WTC11 (cell line): ENCODE data around the gene ENTR1. TPM values are rescaled to one million over a fixed set of nuclear protein-coding genes. Genes with fewer than 3 reads are reported as not detected.

Experiments
- ATAC-seq: fragments of 200-7000 bp; cut with Tn5 transposase; 2 replicates; pipeline ENCODE4 v1.10.0; 2021; ENCODE audit warnings: mild to moderate bottlenecking, moderate library complexity
- CTCF ChIA-PET: fragments of 300-600 bp; sonication (Branson Sonifier 250); formaldehyde crosslinking; loops from one replicate; lab custom pipeline; 2021; ENCODE audit warnings: antibody characterized with exemption; lab: Charles Lee
- POLR2A ChIA-PET: fragments of 350-600 bp; sonication (Branson Sonifier 250); formaldehyde crosslinking; loops from one replicate; lab custom pipeline; 2021; ENCODE audit warnings: antibody characterized with exemption; lab: Charles Lee
- DNase-seq: peaks from one replicate; pipeline ENCODE4 v3.0.0; 2021; ENCODE audit warnings: low spot score
- H3K27ac Mint-ChIP-seq: 2 replicates; pipeline ENCODE4 v1.8.0; 2021; ENCODE audit warnings: mixed read lengths
- H3K27me3 Mint-ChIP-seq: 2 replicates; pipeline ENCODE4 v1.8.0; 2021; ENCODE audit warnings: low read depth, mild to moderate bottlenecking, moderate library complexity, mixed read lengths
- H3K36me3 Mint-ChIP-seq: 2 replicates; pipeline ENCODE4 v1.8.0; 2021; ENCODE audit warnings: mixed read lengths
- H3K4me1 Mint-ChIP-seq: 2 replicates; pipeline ENCODE4 v1.8.0; 2022; ENCODE audit warnings: mixed read lengths
- H3K4me3 Mint-ChIP-seq: 2 replicates; pipeline ENCODE4 v1.8.0; 2021; ENCODE audit warnings: mild to moderate bottlenecking, moderate library complexity, mixed read lengths
- H3K9me3 Mint-ChIP-seq: 2 replicates; pipeline ENCODE4 v1.8.0; 2021; ENCODE audit warnings: mixed read lengths
- CBFB ChIP-seq: sonication (generic); formaldehyde crosslinking; IDR thresholded peaks from 2 replicates; pipeline ENCODE4 v1.8.1; 2022; ENCODE audit warnings: mild to moderate bottlenecking, low read depth, missing genetic modification reagents
- EMX1 ChIP-seq: fragments of 250-450 bp; sonication (Bioruptor Pico); IDR thresholded peaks from 2 replicates; pipeline ENCODE4 v1.8.0; 2021; ENCODE audit warnings: mild to moderate bottlenecking
- ESRRA ChIP-seq: sonication (generic); formaldehyde crosslinking; IDR thresholded peaks from 2 replicates; pipeline ENCODE4 v1.8.1; 2022; ENCODE audit warnings: mild to moderate bottlenecking, missing genetic modification reagents, borderline replicate concordance
- ETV6 ChIP-seq: sonication (generic); formaldehyde crosslinking; IDR thresholded peaks from 2 replicates; pipeline ENCODE4 v1.8.1; 2022; ENCODE audit warnings: mild to moderate bottlenecking, missing genetic modification reagents
- FOXK1 ChIP-seq: sonication (generic); formaldehyde crosslinking; IDR thresholded peaks from 2 replicates; pipeline ENCODE4 v1.8.0; 2022; ENCODE audit warnings: mild to moderate bottlenecking, moderate library complexity, missing genetic modification reagents
- HMGA2 ChIP-seq: fragments of 250-450 bp; sonication (Bioruptor Pico); IDR thresholded peaks from 2 replicates; pipeline ENCODE4 v1.4.0; 2021; ENCODE audit warnings: mild to moderate bottlenecking, moderate library complexity
- IRF1 ChIP-seq: sonication (generic); formaldehyde crosslinking; IDR thresholded peaks from 2 replicates; pipeline ENCODE4 v1.8.0; 2023; ENCODE audit warnings: missing genetic modification reagents
- JUN ChIP-seq: sonication (generic); formaldehyde crosslinking; IDR thresholded peaks from 2 replicates; pipeline ENCODE4 v1.8.0; 2023; ENCODE audit warnings: mild to moderate bottlenecking, missing genetic modification reagents
- MXD4 ChIP-seq: fragments of 250-450 bp; sonication (Bioruptor Pico); IDR thresholded peaks from 2 replicates; pipeline ENCODE4 v1.8.0; 2021; ENCODE audit warnings: mild to moderate bottlenecking, moderate library complexity, borderline replicate concordance
- NFE2L1 ChIP-seq: sonication (generic); formaldehyde crosslinking; IDR thresholded peaks from 2 replicates; pipeline ENCODE4 v1.8.1; 2023; ENCODE audit warnings: missing genetic modification reagents
- NR1H2 ChIP-seq: sonication (generic); formaldehyde crosslinking; IDR thresholded peaks from 2 replicates; pipeline ENCODE4 v1.9.0; 2021; ENCODE audit warnings: mild to moderate bottlenecking, moderate library complexity, missing genetic modification reagents
- PREB ChIP-seq: sonication (generic); formaldehyde crosslinking; IDR thresholded peaks from 2 replicates; pipeline ENCODE4 v1.8.1; 2022; ENCODE audit warnings: mild to moderate bottlenecking, missing genetic modification reagents, moderate library complexity, borderline replicate concordance
- SP1 ChIP-seq: sonication (generic); formaldehyde crosslinking; conservative IDR thresholded peaks from 2 replicates; pipeline ENCODE4 v1.8.1; 2022; ENCODE audit warnings: missing genetic modification reagents
- STAT6 ChIP-seq: sonication (generic); formaldehyde crosslinking; conservative IDR thresholded peaks from 2 replicates; pipeline ENCODE4 v1.8.1; 2023; ENCODE audit warnings: mild to moderate bottlenecking, low read depth, missing genetic modification reagents, moderate library complexity
- ZNF138 ChIP-seq: sonication (generic); formaldehyde crosslinking; conservative IDR thresholded peaks from 2 replicates; pipeline ENCODE4 v1.8.1; 2022; ENCODE audit warnings: mild to moderate bottlenecking, moderate library complexity, missing genetic modification reagents
- ZNF219 ChIP-seq: sonication (generic); formaldehyde crosslinking; IDR thresholded peaks from 2 replicates; pipeline ENCODE4 v1.8.0; 2023; ENCODE audit warnings: missing genetic modification reagents, mild to moderate bottlenecking, borderline replicate concordance
- ZNF317 ChIP-seq: sonication (generic); formaldehyde crosslinking; IDR thresholded peaks from 2 replicates; pipeline ENCODE4 v1.8.1; 2023; ENCODE audit warnings: low read depth, mild to moderate bottlenecking, moderate library complexity, missing genetic modification reagents, borderline replicate concordance
- total RNA-seq: library from RNA; stranded (reverse); gene quantifications from 3 replicates; pipeline ENCODE4 v1.2.3, GENCODE V29; 2021
- TF ChIP-seq, protein P1 (sequence below): sonication (generic); formaldehyde crosslinking; IDR thresholded peaks from 2 replicates; pipeline ENCODE4 v1.8.0; 2022; ENCODE audit warnings: mild to moderate bottlenecking, missing genetic modification reagents
- TF ChIP-seq, protein P2 (sequence below): sonication (generic); formaldehyde crosslinking; IDR thresholded peaks from 2 replicates; pipeline ENCODE4 v1.8.1; 2023; ENCODE audit warnings: mild to moderate bottlenecking, missing genetic modification reagents
- TF ChIP-seq, protein P3 (sequence below): sonication (generic); formaldehyde crosslinking; IDR thresholded peaks from 2 replicates; pipeline ENCODE4 v1.8.1; 2023; ENCODE audit warnings: mild to moderate bottlenecking, moderate library complexity, missing genetic modification reagents
- TF ChIP-seq, protein P4 (sequence below): fragments of 250-450 bp; sonication (Bioruptor Pico); conservative IDR thresholded peaks from 2 replicates; pipeline ENCODE4 v1.9.0; 2021; ENCODE audit warnings: mild to moderate bottlenecking

The ENTR1 gene
- total RNA-seq, 1 experiment from 2014 or later, result 140 TPM

DNA sequence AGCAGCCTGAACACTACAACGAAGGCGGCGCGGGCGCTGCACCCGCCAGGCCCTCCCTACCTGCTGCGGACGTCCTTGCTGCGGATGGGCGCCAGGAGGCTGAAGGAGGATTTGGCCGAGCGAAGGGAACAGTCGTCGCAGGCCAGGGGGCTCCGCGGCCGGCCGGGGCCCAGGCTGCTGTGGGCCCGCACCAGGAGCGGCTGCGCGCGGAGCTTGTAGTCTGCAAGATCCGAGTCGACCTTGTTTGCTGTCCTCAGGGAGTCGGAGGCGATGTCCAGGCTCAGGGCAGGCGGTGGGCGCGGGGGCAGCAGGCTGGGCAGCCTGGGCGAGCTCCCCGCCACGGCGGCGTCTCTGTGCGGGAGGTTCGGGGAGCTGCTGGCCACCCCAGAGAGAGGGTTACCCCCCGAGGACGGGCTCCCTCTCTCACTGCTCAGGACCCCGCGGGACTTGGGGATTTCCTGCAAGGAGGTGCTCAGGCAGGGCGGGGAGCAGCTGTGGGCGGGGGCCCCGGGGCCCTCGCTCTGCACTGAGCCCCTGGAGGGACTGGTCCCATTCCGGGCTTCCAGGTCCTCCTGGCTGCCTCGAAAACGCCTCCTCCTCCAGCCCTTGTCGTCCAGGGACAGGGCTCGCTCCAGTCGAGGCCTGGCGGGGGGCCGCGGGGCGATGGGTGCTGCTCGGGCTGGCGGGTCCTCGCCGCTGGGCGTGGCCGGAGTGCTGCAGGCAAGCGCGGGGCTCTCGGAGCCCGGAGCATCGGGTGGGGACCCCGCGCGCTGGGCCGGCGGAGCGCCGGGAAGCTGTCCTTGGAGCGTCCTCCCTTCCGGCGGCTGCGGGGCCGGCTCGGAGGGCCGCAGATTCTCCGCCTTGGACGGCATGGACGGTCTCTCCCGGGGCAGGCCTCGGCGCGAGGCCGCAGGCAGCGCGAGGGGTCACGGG is 28.4 kb upstream of the ENTR1 start (continued):
- TF ChIP-seq, protein P1, sequence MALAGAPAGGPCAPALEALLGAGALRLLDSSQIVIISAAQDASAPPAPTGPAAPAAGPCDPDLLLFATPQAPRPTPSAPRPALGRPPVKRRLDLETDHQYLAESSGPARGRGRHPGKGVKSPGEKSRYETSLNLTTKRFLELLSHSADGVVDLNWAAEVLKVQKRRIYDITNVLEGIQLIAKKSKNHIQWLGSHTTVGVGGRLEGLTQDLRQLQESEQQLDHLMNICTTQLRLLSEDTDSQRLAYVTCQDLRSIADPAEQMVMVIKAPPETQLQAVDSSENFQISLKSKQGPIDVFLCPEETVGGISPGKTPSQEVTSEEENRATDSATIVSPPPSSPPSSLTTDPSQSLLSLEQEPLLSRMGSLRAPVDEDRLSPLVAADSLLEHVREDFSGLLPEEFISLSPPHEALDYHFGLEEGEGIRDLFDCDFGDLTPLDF (CRISPR knock-in tag), result no peak
- TF ChIP-seq, protein P2, sequence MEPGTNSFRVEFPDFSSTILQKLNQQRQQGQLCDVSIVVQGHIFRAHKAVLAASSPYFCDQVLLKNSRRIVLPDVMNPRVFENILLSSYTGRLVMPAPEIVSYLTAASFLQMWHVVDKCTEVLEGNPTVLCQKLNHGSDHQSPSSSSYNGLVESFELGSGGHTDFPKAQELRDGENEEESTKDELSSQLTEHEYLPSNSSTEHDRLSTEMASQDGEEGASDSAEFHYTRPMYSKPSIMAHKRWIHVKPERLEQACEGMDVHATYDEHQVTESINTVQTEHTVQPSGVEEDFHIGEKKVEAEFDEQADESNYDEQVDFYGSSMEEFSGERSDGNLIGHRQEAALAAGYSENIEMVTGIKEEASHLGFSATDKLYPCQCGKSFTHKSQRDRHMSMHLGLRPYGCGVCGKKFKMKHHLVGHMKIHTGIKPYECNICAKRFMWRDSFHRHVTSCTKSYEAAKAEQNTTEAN (CRISPR knock-in tag), result no peak
- no peak for TF ChIP-seq NFE2L1 (CRISPR knock-in tag)
- TF ChIP-seq, all 79 proteins: peak for 3

DNA sequence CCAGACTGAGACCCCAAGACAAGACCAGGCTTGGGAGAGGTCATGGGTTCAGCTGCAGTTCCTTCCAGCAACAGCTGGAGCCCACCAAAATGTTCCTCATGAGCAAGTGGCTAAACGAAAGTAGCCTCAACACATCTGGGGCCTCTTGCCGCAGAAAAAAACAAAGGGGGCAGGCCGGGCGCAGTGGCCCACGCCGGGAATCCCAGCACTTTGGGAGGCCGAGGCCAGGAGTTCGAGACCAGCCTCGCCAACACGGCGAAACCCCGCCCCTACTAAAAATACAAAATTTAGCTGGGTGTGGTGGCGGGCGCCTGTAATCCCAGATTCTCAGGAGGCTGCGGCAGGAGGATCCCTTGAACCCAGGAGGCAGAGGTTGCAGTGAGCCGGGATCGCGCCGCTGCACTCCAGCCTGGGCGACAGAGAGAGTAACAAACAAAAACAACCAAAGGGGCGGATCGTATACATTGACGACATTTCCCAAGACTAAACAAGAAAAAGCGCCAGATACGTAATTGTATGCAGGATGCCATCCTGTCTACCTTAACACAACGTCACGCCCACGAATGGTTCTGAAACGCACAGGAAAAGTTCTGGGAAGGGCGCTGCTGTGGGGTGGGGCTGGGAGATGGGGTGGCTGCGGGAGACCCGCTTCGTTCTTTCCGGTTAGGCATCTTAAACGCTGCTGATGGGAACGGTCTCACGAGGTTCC is 27.6 kb upstream of the ENTR1 start:
- POLR2A ChIA-PET, result interaction anchor here (0.7 kb wide), 1 partner anchor 75 kb away, joined by 3 read pairs; no protein-coding TSS in a partner anchor
- DNase-seq, result no peak
- Mint-ChIP-seq H3K9me3 (no peaks in the 10 kb centered on the region), H3K4me1 (peaks cover 15% of the 10 kb centered on the region), H3K27me3 (no peaks in the 10 kb centered on the region), H3K4me3 (peak overlapping the region; percentile 80), H3K36me3 (peaks cover 13% of the 10 kb centered on the region), H3K27ac (no peak overlapping the region)
- no peak for ATAC-seq
- no peak for TF ChIP-seq SP1 (CRISPR knock-in tag)
- TF ChIP-seq, protein P3, sequence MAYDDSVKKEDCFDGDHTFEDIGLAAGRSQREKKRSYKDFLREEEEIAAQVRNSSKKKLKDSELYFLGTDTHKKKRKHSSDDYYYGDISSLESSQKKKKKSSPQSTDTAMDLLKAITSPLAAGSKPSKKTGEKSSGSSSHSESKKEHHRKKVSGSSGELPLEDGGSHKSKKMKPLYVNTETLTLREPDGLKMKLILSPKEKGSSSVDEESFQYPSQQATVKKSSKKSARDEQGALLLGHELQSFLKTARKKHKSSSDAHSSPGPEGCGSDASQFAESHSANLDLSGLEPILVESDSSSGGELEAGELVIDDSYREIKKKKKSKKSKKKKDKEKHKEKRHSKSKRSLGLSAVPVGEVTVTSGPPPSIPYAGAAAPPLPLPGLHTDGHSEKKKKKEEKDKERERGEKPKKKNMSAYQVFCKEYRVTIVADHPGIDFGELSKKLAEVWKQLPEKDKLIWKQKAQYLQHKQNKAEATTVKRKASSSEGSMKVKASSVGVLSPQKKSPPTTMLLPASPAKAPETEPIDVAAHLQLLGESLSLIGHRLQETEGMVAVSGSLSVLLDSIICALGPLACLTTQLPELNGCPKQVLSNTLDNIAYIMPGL (CRISPR knock-in tag), result no peak
- TF ChIP-seq IRF1 (CRISPR knock-in tag), result no peak
- TF ChIP-seq STAT6, result no peak
- TF ChIP-seq CBFB (CRISPR knock-in tag), result no peak
- no peak for TF ChIP-seq ZNF219
- TF ChIP-seq ESRRA, result no peak
- TF ChIP-seq MXD4 (CRISPR knock-in tag), result no peak
- no peak for TF ChIP-seq JUN
- CTCF ChIA-PET, result interaction anchor here (0.8 to 1.2 kb wide), 6 partner anchors 8 to 234 kb away, joined by 3 read pairs; no protein-coding TSS in a partner anchor

DNA sequence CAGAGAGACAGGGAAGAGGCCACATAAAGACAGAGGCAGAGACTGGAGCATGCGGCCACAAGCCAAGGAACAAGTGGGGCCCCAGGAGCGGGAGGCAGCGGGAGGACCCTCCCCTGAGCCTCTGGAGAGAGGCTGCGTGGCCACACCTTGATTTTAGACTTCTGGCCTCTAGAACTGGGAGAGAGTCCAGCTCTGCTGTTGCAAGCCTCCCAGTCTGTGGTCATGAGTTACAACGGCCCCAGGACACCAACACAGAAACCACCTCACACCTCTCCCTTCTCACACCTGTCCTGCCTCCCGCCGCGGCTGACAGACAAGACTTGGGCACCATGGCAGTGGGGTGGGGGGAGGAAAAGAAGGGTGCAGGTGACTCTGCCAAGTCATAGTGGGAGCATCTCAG is 27.0 kb upstream of the ENTR1 start:
- peaks cover 7% of the 10 kb centered on the region for H3K36me3 Mint-ChIP-seq
- no peaks in the 10 kb centered on the region for H3K9me3 Mint-ChIP-seq
- H3K4me1 Mint-ChIP-seq, result peaks cover 15% of the 10 kb centered on the region
- ATAC-seq (no peak), DNase-seq (no peak)
- H3K4me3 Mint-ChIP-seq, result peak overlapping the region; percentile 80
- peak overlapping the region; percentile 30; the same call in 1 of the 2 replicates for H3K27ac Mint-ChIP-seq
- H3K27me3 Mint-ChIP-seq, result no peaks in the 10 kb centered on the region
- ChIA-PET CTCF (no interaction called here), POLR2A (no interaction called here)
- no peak for TF ChIP-seq HMGA2 (CRISPR knock-in tag)
- TF ChIP-seq NR1H2, result no peak
- TF ChIP-seq, protein P4, sequence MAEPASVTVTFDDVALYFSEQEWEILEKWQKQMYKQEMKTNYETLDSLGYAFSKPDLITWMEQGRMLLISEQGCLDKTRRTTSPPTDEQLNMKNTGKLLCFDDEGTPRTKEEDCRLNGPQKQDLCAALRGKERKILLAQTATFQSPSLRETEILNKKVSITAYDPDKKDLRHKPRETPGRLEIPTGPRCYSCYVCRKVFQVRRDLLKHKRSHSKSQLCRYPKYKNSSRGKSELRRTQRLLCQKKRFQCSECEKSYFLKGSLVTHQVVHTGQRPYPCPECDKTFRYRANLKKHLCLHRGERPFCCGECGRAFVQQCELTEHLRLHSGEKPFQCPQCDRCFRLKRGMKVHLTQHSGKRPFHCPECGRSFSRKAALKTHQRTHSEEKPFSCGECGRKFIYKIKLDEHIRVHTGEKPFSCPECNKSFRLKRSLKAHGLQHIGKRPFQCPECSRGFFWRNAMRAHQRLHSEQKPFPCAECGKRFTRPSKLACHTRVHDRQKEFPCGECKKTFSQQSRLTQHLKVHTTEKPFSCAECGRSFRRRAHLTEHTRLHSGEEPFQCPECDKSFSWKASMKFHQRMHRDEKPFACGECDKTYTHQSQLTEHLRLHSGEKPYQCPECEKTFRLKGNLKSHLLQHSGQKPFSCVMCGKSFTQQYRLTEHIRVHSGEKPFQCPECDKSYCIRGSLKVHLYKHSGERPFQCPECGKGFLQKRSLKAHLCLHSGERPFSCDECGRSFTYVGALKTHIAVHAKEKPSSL (CRISPR knock-in tag), result no peak
- TF ChIP-seq ZNF317 (CRISPR knock-in tag), result no peak
- no peak for TF ChIP-seq PREB (CRISPR knock-in tag)
- no peak for TF ChIP-seq EMX1
- no peak for TF ChIP-seq ZNF138
- TF ChIP-seq FOXK1, result no peak
- TF ChIP-seq ETV6 (CRISPR knock-in tag), result no peak
